HG03378 (cell line): ENCODE measurements around the gene STARD3.
"Not testable (repeated sequence)": the region's sequence is repeated elsewhere in the genome, so short reads cannot be mapped to it uniquely, and the experiment has no call there.

Source experiments
- ATAC-seq: cut with Tn5 transposase; IDR thresholded peaks from one replicate; pipeline ENCODE4 v1.9.1; 2021; ENCODE audit warnings: mild to moderate bottlenecking, moderate library complexity; ENCODE audit not compliant: unreplicated experiment

Gene STARD3

DNA sequence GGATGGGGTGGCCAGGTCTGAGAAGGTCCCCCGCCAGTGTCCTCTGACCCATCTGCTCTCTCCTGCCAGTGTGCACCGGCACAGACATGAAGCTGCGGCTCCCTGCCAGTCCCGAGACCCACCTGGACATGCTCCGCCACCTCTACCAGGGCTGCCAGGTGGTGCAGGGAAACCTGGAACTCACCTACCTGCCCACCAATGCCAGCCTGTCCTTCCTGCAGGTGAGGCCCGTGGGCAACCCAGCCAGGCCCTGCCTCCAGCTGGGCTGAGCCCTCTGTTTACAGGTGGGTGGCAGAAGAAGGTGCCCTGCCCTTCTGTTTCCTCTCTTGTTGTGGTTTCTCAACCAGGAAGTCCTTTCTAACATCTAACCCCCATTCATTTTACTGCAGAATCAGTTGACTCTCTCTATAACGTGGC is 70.0 kb downstream of the STARD3 start:
- ATAC-seq: no peak

DNA sequence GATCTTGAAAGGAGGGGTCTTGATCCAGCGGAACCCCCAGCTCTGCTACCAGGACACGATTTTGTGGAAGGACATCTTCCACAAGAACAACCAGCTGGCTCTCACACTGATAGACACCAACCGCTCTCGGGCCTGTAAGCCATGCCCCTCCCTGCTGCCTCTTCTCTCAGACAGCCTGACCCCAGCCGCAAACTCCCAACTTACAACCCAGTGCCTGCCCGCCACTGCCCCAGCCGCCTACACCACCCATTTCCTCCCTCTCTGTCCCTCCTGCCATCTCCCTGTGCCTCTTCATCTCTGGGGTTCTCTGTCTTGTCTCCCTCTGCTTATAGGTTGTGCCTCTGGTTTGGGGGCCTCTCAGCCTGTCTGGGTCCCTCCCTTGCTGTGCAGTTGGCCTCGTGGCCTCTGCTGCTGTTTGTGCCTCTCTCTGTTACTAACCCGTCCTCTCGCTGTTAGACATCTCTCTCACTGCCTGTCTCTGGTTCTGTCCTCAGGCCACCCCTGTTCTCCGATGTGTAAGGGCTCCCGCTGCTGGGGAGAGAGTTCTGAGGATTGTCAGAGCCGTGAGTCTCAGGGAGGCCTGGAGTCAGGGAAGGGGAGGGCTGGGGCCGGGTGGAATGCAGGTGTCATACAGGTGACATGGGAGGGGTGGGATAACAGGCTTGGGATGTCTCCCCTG is 72.5 kb downstream of the STARD3 start:
- no peak for ATAC-seq

DNA sequence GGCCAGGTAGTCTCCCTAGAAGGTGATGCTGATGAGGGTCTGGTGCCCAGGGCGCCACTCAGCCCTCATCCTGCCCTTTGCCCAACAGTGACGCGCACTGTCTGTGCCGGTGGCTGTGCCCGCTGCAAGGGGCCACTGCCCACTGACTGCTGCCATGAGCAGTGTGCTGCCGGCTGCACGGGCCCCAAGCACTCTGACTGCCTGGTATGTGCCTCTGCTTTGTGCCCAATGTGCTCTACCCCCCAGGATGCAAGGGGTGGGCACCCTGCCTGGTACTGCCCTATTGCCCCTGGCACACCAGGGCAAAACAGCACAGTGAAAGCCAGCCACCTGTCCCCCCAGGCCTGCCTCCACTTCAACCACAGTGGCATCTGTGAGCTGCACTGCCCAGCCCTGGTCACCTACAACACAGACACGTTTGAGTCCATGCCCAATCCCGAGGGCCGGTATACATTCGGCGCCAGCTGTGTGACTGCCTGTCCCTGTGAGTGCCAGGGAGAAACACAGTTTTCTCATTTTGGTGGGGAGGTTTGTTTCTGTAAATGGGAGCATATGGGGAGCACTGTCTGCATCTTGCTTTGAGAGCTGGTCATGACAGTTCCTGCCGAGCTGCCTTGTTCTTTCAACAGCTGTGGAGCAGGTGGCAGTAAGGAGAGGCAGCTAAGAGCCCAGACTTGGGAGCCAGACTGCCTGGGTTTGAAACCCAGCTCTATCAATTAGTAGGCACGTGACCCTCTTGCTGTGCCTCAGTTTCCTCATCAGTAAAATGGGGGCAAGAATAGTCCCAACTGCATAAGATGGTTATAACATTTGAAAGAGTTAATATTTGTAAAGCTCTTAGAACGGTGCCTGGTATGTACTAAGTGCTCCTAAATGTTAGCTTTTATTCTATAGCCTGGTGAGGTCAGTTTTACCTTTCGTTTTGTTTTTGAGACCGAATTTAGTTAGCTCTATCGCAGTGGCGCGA is 73.3 kb downstream of the STARD3 start:
- no peak for ATAC-seq

GRCh38 chr17:39711071-39711470 is 74.1 kb downstream of the STARD3 start:
- not testable (repeated sequence) for ATAC-seq

GRCh38 chr17:39711851-39712250 is 74.9 kb downstream of the STARD3 start:
- no peak for ATAC-seq
